HL-60/S4 (cell line): Measurements from ENCODE around the gene PAQR5.
"Not testable (repeated sequence)": the region's sequence is repeated elsewhere in the genome, so short reads cannot be mapped to it uniquely, and the experiment has no call there.

Source experiments
- in situ Hi-C: fragments of 300-500 bp; cut with MboI; formaldehyde crosslinking; loops from 2 replicates; pipeline ENCODE4 v1.14.3; 2022; ENCODE audit warnings: low sequenced_read_pairs

Gene PAQR5

GRCh38 chr15:69414701-69415167 is 116.0 kb downstream of the PAQR5 start:
- in situ Hi-C loops: no loop called here

- in situ Hi-C loops: no loop called here
These were observed 116.7 kb downstream of the PAQR5 start for GRCh38 chr15:69415381-69415780.

GRCh38 chr15:69417581-69417980 is 118.9 kb downstream of the PAQR5 start:
- in situ Hi-C loops: no loop called here

GRCh38 chr15:69421498-69421897 is 122.8 kb downstream of the PAQR5 start:
- in situ Hi-C loops: no loop called here

- in situ Hi-C loops: no loop called here
These were observed 123.7 kb downstream of the PAQR5 start for GRCh38 chr15:69422336-69422895.

GRCh38 chr15:69424001-69424400 is 125.3 kb downstream of the PAQR5 start:
- in situ Hi-C loops: no loop called here

GRCh38 chr15:69424748-69425413 is 126.2 kb downstream of the PAQR5 start:
- in situ Hi-C loops: no loop called here

- in situ Hi-C loops: no loop called here
These were observed 135.1 kb downstream of the PAQR5 start for GRCh38 chr15:69433831-69434230.

GRCh38 chr15:69434238-69434637 is 135.5 kb downstream of the PAQR5 start:
- in situ Hi-C loops: no loop called here

GRCh38 chr15:69434679-69435078 is 136.0 kb downstream of the PAQR5 start:
- in situ Hi-C loops: no loop called here

- in situ Hi-C loops: no loop called here
These were observed 137.3 kb downstream of the PAQR5 start for GRCh38 chr15:69435985-69436384.

- in situ Hi-C loops: no loop called here
These were observed 138.2 kb downstream of the PAQR5 start for GRCh38 chr15:69436951-69437350.

- in situ Hi-C loops: no loop called here
These were observed 140.9 kb downstream of the PAQR5 start for GRCh38 chr15:69439623-69440022.

- in situ Hi-C loops: no loop called here
These were observed 144.4 kb downstream of the PAQR5 start for GRCh38 chr15:69443032-69443611.

- in situ Hi-C loops: no loop called here
These were observed 146.0 kb downstream of the PAQR5 start for GRCh38 chr15:69444686-69445085.

GRCh38 chr15:69446953-69447352 is 148.2 kb downstream of the PAQR5 start:
- in situ Hi-C loops: no loop called here

GRCh38 chr15:69450221-69450620 is 151.5 kb downstream of the PAQR5 start:
- in situ Hi-C loops: not testable (repeated sequence)

- in situ Hi-C loops: no loop called here
These were observed 152.4 kb downstream of the PAQR5 start for GRCh38 chr15:69450968-69451695.

GRCh38 chr15:69451951-69452691 is 153.4 kb downstream of the PAQR5 start:
- in situ Hi-C loops: no loop called here

GRCh38 chr15:69452692-69453521 is 154.2 kb downstream of the PAQR5 start, which contains the start of gene RPLP1:
Gene RPLP1 (plus strand): TSS chr15:69452818. CDS start chr15:69452949, 131 bp downstream.
- in situ Hi-C loops: no loop called here
